HS-5 (cell line): ENCODE results near the gene PUM2.

Source experiments
- DNase-seq: peaks from one replicate; pipeline ENCODE4 v3.0.0-alpha.2; 2012; ENCODE audit warnings: low read depth

PUM2 gene

GRCh38 chr2:20217041-20217970, 133.3 kb downstream of the PUM2 start:
- DNase-seq = no peak

GRCh38 chr2:20216130-20217025, 134.3 kb downstream of the PUM2 start:
- no peak for DNase-seq

GRCh38 chr2:20215183-20216040, 135.2 kb downstream of the PUM2 start:
- DNase-seq = no peak

- no peak for DNase-seq
These were observed 136.0 kb downstream of the PUM2 start for GRCh38 chr2:20214566-20215182.

GRCh38 chr2:20213651-20214565, 136.7 kb downstream of the PUM2 start:
- DNase-seq = no peak

GRCh38 chr2:20212871-20213503, 137.7 kb downstream of the PUM2 start:
- no peak for DNase-seq

GRCh38 chr2:20212459-20212870, 138.2 kb downstream of the PUM2 start:
- DNase-seq = no peak

- DNase-seq = no peak
These were observed 138.7 kb downstream of the PUM2 start for GRCh38 chr2:20211860-20212458.

GRCh38 chr2:20211420-20211819, 139.2 kb downstream of the PUM2 start:
- no peak for DNase-seq

- DNase-seq = no peak
These were observed 140.2 kb downstream of the PUM2 start for GRCh38 chr2:20210462-20210861.

GRCh38 chr2:20209373-20210109, 141.1 kb downstream of the PUM2 start:
- no peak for DNase-seq

- DNase-seq = no peak
These were observed 142.2 kb downstream of the PUM2 start for GRCh38 chr2:20208476-20208859.

- DNase-seq = no peak
These were observed 143.6 kb downstream of the PUM2 start for GRCh38 chr2:20207051-20207450.

GRCh38 chr2:20205915-20206524, 144.6 kb downstream of the PUM2 start:
- no peak for DNase-seq

GRCh38 chr2:20205069-20205468, 145.6 kb downstream of the PUM2 start:
- no peak for DNase-seq

GRCh38 chr2:20203521-20204225, 147.0 kb downstream of the PUM2 start:
- no peak for DNase-seq

GRCh38 chr2:20203072-20203471, 147.6 kb downstream of the PUM2 start:
- no peak for DNase-seq

- no peak for DNase-seq
These were observed 149.0 kb downstream of the PUM2 start for GRCh38 chr2:20201671-20202070.
